ENCODE measurements around the gene VPS35.

GRCh38 chr16:46627746-46628145, 61.2 kb downstream of the VPS35 start:
- TF ChIP-seq CEBPB (IDR thresholded peaks at IDR 0.05) (no peak), EGR1 (IDR thresholded peaks at IDR 0.05) (no peak), EP300 (IDR thresholded peaks at IDR 0.05; ENCODE audit: borderline replicate concordance) (no peak), CREB1 (IDR thresholded peaks at IDR 0.05; ENCODE audit: low read depth) (no peak), TCF12 (IDR thresholded peaks at IDR 0.05; ENCODE audit: low read depth) (no peak), REST (IDR thresholded peaks at IDR 0.05; ENCODE audit: low read depth) (no peak)
- TF ChIP-seq, protein P1, sequence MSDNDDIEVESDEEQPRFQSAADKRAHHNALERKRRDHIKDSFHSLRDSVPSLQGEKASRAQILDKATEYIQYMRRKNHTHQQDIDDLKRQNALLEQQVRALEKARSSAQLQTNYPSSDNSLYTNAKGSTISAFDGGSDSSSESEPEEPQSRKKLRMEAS (IDR thresholded peaks at IDR 0.05) = no peak
